HepG2 (cell line): ENCODE data around the gene SLC25A28. TPM values are rescaled to one million over a fixed set of nuclear protein-coding genes. Genes with fewer than 3 reads are reported as not detected.

Source experiments
- GFI1 ChIP-seq: sonication (generic); formaldehyde crosslinking; IDR thresholded peaks from 2 replicates; pipeline ENCODE4 v1.5.0; 2020; ENCODE audit warnings: missing genetic modification reagents, mild to moderate bottlenecking, borderline replicate concordance
- HDAC1 ChIP-seq: sonication (generic); formaldehyde crosslinking; IDR thresholded peaks from 2 replicates; pipeline ENCODE4 v1.5.1; 2020; ENCODE audit warnings: mild to moderate bottlenecking, missing genetic modification reagents
- JUNB ChIP-seq: sonication (generic); formaldehyde crosslinking; IDR thresholded peaks from 2 replicates; pipeline ENCODE4 v1.8.0; 2022; ENCODE audit warnings: missing genetic modification reagents, mild to moderate bottlenecking, borderline replicate concordance
- KLF6 ChIP-seq: IDR thresholded peaks from 2 replicates; pipeline ENCODE4 v1.8.0; 2016; ENCODE audit warnings: missing biosample characterization, missing genetic modification reagents
- MZF1 ChIP-seq: sonication (generic); formaldehyde crosslinking; IDR thresholded peaks from 2 replicates; pipeline ENCODE4 v1.8.1; 2023; ENCODE audit warnings: mild to moderate bottlenecking, missing genetic modification reagents, borderline replicate concordance
- NFIC ChIP-seq: IDR thresholded peaks from 2 replicates; pipeline ENCODE4 v1.6.1; 2012; ENCODE audit warnings: mild to moderate bottlenecking, low read length, inconsistent platforms
- ONECUT2 ChIP-seq: sonication (generic); formaldehyde crosslinking; IDR thresholded peaks from 2 replicates; pipeline ENCODE4 v1.4.0; 2020; ENCODE audit warnings: missing genetic modification reagents
- PRDM10 ChIP-seq: sonication (generic); formaldehyde crosslinking; IDR thresholded peaks from 2 replicates; pipeline ENCODE4 v1.4.0; 2020; ENCODE audit warnings: low read depth, missing genetic modification reagents
- RFX3 ChIP-seq: IDR thresholded peaks from 2 replicates; pipeline ENCODE4 v1.6.1; 2016; ENCODE audit warnings: missing biosample characterization, missing genetic modification reagents
- SAFB2 ChIP-seq: sonication (generic); formaldehyde crosslinking; IDR thresholded peaks from 2 replicates; pipeline ENCODE4 v1.5.1; 2020; ENCODE audit warnings: missing genetic modification reagents, low read depth, mild to moderate bottlenecking, borderline replicate concordance
- SIX4 ChIP-seq: sonication (generic); formaldehyde crosslinking; IDR thresholded peaks from 2 replicates; pipeline ENCODE4 v1.4.0; 2020; ENCODE audit warnings: missing genetic modification reagents
- SNAPC2 ChIP-seq: sonication (generic); formaldehyde crosslinking; IDR thresholded peaks from 2 replicates; pipeline ENCODE4 v1.8.1; 2022; ENCODE audit warnings: mild to moderate bottlenecking, missing genetic modification reagents
- SP5 ChIP-seq: IDR thresholded peaks from 2 replicates; pipeline ENCODE4 v1.6.1; 2016; ENCODE audit warnings: low read depth, borderline replicate concordance
- TEAD3 ChIP-seq: optimal IDR thresholded peaks from 2 replicates; pipeline ENCODE3; 2016; ENCODE audit warnings: borderline replicate concordance
- TMF1 ChIP-seq: sonication (generic); formaldehyde crosslinking; IDR thresholded peaks from 2 replicates; pipeline ENCODE4 v1.8.1; 2022; ENCODE audit warnings: low read depth, missing genetic modification reagents
- TRIM24 ChIP-seq: sonication (generic); formaldehyde crosslinking; IDR thresholded peaks from 2 replicates; pipeline ENCODE4 v1.8.0; 2022; ENCODE audit warnings: mild to moderate bottlenecking, missing genetic modification reagents
- ZBTB8A ChIP-seq: sonication (generic); formaldehyde crosslinking; IDR thresholded peaks from 2 replicates; pipeline ENCODE4 v1.4.0; 2020; ENCODE audit warnings: mild to moderate bottlenecking, low read depth, missing genetic modification reagents, borderline replicate concordance
- ZNF234 ChIP-seq: sonication (generic); formaldehyde crosslinking; conservative IDR thresholded peaks from 2 replicates; pipeline ENCODE4 v1.5.1; 2020; ENCODE audit warnings: mild to moderate bottlenecking, missing genetic modification reagents
- ZNF530 ChIP-seq: sonication (generic); formaldehyde crosslinking; IDR thresholded peaks from 2 replicates; pipeline ENCODE4 v1.5.0; 2020; ENCODE audit warnings: low read depth, mild to moderate bottlenecking, missing genetic modification reagents
- ZNF550 ChIP-seq: sonication (generic); formaldehyde crosslinking; IDR thresholded peaks from 2 replicates; pipeline ENCODE4 v1.4.0; 2020; ENCODE audit warnings: mild to moderate bottlenecking, missing genetic modification reagents, borderline replicate concordance
- ZNF768 ChIP-seq: sonication (generic); formaldehyde crosslinking; IDR thresholded peaks from 2 replicates; pipeline ENCODE4 v1.4.0; 2020; ENCODE audit warnings: missing genetic modification reagents
- ZNF850 ChIP-seq: sonication (generic); formaldehyde crosslinking; conservative IDR thresholded peaks from 2 replicates; pipeline ENCODE4 v1.9.0; 2021; ENCODE audit warnings: mild to moderate bottlenecking, missing genetic modification reagents
- polyA plus RNA-seq, 8 experiments: library from polyadenylated mRNA; depleted of rRNA in 3 of 8; stranded (reverse) in 7 of 8; unstranded in 1 of 8; fragments of >200 nt; fragmentation: Illumina TruSeq in 4 of 8; extraction: Trizol in 4 of 8; gene quantifications; 2 replicates each; pipeline versions ENCODE4 v1.2.1 to v1.2.3, GENCODE V29; 2011 to 2016; ENCODE audit warnings: low read depth in 4 of 8, missing spikeins in 1 of 8, mixed read lengths in 1 of 8; ENCODE audit not compliant: insufficient read depth in 1 of 8
- total RNA-seq, 5 experiments: library from RNA; depleted of rRNA; stranded (reverse); fragments of >200 nt; fragmentation: Illumina TruSeq; extraction: Trizol; gene quantifications; 2 replicates each; pipeline ENCODE4 v1.2.3, GENCODE V29; 2016; ENCODE audit warnings: low read depth in 1 of 5
- TF ChIP-seq, protein P1 (sequence below): sonication (generic); formaldehyde crosslinking; IDR thresholded peaks from 2 replicates; pipeline ENCODE4 v1.4.0; 2020; ENCODE audit warnings: mild to moderate bottlenecking, missing genetic modification reagents, borderline replicate concordance
- TF ChIP-seq, protein P2 (sequence below): sonication (generic); formaldehyde crosslinking; IDR thresholded peaks from 2 replicates; pipeline ENCODE4 v1.5.0; 2020; ENCODE audit warnings: mild to moderate bottlenecking, missing genetic modification reagents, borderline replicate concordance

The SLC25A28 gene
- total and polyA plus RNA-seq, 2 of the 13 experiments (the other 11 are each of a cell fraction or from before 2014, with no cell fraction given): 15.2 to 41.0 TPM

DNA sequence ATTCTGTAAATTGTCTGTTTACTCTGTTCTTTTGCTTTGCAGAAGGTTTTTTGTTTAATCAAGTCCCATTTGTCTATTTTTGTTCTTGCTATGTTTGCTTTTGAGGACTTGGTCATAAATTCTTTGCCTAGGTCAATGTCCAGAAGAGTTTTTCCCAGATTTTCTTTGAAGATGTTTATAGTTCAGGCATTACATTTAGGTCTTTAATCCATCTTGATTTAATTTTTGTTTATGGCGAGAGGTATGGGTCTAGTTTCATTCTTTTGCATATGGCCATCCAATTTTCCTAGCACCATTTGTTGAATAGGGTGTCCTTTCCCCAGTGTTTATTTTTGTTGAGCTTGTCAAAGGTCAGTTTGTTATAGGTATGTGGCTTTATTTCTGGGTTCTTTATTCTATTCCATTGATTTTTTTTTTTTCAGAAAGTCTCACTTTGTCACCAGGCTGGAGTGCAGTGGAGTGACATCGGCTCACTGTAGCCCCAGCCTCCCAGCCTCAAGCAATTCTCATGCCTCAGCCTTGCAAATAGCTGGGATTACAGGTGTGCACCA is 27.4 kb upstream of the SLC25A28 start (continued):
- TF ChIP-seq GFI1 (peak; percentile 59; the same call in 1 of the 2 replicates), RFX3 (no peak), PRDM10 (CRISPR knock-in tag) (no peak), MZF1 (no peak), TEAD3 (CRISPR knock-in tag) (no peak), SNAPC2 (no peak), ZNF850 (no peak), HDAC1 (CRISPR knock-in tag) (peak; percentile 34; the same call in 1 of the 2 replicates), TMF1 (no peak), JUNB (CRISPR knock-in tag) (no peak), TRIM24 (CRISPR knock-in tag) (no peak), ONECUT2 (CRISPR knock-in tag) (peak; percentile 48; the same call in 1 of the 2 replicates), ZBTB8A (CRISPR knock-in tag) (no peak), SIX4 (CRISPR knock-in tag) (no peak), NFIC (peak; percentile 64; the same call in 1 of the 2 replicates), SAFB2 (CRISPR knock-in tag) (no peak), ZNF550 (CRISPR knock-in tag) (no peak), KLF6 (CRISPR knock-in tag) (no peak), ZNF530 (CRISPR knock-in tag) (no peak), ZNF768 (CRISPR knock-in tag) (no peak), ZNF234 (CRISPR knock-in tag) (no peak), SP5 (CRISPR knock-in tag) (no peak)
- TF ChIP-seq, protein P1, sequence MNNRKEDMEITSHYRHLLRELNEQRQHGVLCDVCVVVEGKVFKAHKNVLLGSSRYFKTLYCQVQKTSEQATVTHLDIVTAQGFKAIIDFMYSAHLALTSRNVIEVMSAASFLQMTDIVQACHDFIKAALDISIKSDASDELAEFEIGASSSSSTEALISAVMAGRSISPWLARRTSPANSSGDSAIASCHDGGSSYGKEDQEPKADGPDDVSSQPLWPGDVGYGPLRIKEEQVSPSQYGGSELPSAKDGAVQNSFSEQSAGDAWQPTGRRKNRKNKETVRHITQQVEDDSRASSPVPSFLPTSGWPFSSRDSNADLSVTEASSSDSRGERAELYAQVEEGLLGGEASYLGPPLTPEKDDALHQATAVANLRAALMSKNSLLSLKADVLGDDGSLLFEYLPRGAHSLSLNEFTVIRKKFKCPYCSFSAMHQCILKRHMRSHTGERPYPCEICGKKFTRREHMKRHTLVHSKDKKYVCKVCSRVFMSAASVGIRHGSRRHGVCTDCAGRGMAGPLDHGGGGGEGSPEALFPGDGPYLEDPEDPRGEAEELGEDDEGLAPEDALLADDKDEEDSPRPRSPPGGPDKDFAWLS (CRISPR knock-in tag): no peak
- TF ChIP-seq, protein P2, sequence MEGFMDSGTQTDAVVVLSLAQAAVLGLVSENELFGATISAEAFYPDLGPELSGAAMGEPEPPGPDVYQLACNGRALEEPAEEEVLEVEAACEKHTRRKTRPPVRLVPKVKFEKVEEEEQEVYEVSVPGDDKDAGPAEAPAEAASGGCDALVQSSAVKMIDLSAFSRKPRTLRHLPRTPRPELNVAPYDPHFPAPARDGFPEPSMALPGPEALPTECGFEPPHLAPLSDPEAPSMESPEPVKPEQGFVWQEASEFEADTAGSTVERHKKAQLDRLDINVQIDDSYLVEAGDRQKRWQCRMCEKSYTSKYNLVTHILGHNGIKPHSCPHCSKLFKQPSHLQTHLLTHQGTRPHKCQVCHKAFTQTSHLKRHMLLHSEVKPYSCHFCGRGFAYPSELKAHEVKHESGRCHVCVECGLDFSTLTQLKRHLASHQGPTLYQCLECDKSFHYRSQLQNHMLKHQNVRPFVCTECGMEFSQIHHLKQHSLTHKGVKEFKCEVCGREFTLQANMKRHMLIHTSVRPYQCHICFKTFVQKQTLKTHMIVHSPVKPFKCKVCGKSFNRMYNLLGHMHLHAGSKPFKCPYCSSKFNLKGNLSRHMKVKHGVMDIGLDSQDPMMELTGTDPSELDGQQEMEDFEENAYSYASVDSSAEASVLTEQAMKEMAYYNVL (CRISPR knock-in tag): no peak
